ENCODE measurements around the gene DLEC1.

The DLEC1 gene

GRCh38 chr3:38007754-38008090, 31.3 kb upstream of the DLEC1 start:
- 93 to 95% methylated on average over 7 of the region's 7 CpGs for WGBS, 2 experiments
- no peaks in the 10 kb centered on the region for H3K4me1 ChIP-seq (ENCODE audit: control insufficient read depth, insufficient read depth, low read length)
- H3K27ac ChIP-seq (ENCODE audit: insufficient read depth, low read depth, low read length, poor library complexity, severe bottlenecking) = no peak overlapping the region
- no peak overlapping the region for H3K4me3 ChIP-seq (ENCODE audit: insufficient read depth, low read depth, low read length)
- peaks cover 9% of the 10 kb centered on the region for H3K36me3 ChIP-seq (ENCODE audit: control insufficient read depth, insufficient read depth, low read length)
- H3K27me3 ChIP-seq (ENCODE audit: control insufficient read depth, insufficient read depth, low read length, poor library complexity, severe bottlenecking) = no peaks in the 10 kb centered on the region
- no peaks in the 10 kb centered on the region for H3K9me3 ChIP-seq (ENCODE audit: control insufficient read depth, low read length)

DNA sequence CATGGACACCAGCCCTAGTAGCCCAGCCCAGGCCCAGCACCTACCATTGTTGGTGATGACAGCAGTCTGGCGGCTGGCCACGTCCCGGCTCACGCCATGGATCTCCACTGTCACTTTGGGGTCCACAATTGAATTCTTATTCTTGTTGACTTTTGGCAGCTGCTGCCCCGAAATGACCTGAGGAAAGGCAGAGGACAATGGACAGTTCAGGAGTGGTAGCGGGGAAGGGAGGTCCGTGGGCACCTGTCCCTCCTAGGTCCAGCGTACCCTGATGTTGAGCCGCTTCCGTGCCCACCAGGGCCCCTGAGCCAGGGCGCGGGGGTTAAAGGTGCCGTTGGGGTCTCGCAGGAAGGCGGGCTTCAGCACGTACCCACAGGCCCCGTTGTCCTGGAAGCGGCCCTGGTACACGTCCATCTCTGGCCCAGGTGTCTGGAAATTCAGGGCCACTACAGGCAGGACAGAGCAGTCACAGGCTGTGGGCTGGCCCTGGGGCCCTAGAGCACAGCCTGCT, 30.8 kb upstream of the DLEC1 start:
- Histone ChIP-seq H3K4me1 (ENCODE audit: control insufficient read depth, insufficient read depth, low read length) (no peaks in the 10 kb centered on the region), H3K27ac (ENCODE audit: insufficient read depth, low read depth, low read length, poor library complexity, severe bottlenecking) (no peak overlapping the region), H3K36me3 (ENCODE audit: control insufficient read depth, insufficient read depth, low read length) (peaks cover 9% of the 10 kb centered on the region), H3K27me3 (ENCODE audit: control insufficient read depth, insufficient read depth, low read length, poor library complexity, severe bottlenecking) (no peaks in the 10 kb centered on the region), H3K4me3 (ENCODE audit: insufficient read depth, low read depth, low read length) (no peak overlapping the region), H3K9me3 (ENCODE audit: control insufficient read depth, low read length) (no peaks in the 10 kb centered on the region)
- 96 to 97% methylated on average over 19 of the region's 19 CpGs for WGBS, 2 experiments

GRCh38 chr3:38008971-38009580, 29.9 kb upstream of the DLEC1 start:
- no peak overlapping the region for H3K27ac ChIP-seq (ENCODE audit: insufficient read depth, low read depth, low read length, poor library complexity, severe bottlenecking)
- peaks cover 9% of the 10 kb centered on the region for H3K36me3 ChIP-seq (ENCODE audit: control insufficient read depth, insufficient read depth, low read length)
- no peaks in the 10 kb centered on the region for H3K4me1 ChIP-seq (ENCODE audit: control insufficient read depth, insufficient read depth, low read length)
- no peaks in the 10 kb centered on the region for H3K27me3 ChIP-seq (ENCODE audit: control insufficient read depth, insufficient read depth, low read length, poor library complexity, severe bottlenecking)
- H3K9me3 ChIP-seq (ENCODE audit: control insufficient read depth, low read length) = no peaks in the 10 kb centered on the region
- WGBS, 2 experiments = 89 to 93% methylated on average over 16 of the region's 16 CpGs
- H3K4me3 ChIP-seq (ENCODE audit: insufficient read depth, low read depth, low read length) = no peak overlapping the region

DNA sequence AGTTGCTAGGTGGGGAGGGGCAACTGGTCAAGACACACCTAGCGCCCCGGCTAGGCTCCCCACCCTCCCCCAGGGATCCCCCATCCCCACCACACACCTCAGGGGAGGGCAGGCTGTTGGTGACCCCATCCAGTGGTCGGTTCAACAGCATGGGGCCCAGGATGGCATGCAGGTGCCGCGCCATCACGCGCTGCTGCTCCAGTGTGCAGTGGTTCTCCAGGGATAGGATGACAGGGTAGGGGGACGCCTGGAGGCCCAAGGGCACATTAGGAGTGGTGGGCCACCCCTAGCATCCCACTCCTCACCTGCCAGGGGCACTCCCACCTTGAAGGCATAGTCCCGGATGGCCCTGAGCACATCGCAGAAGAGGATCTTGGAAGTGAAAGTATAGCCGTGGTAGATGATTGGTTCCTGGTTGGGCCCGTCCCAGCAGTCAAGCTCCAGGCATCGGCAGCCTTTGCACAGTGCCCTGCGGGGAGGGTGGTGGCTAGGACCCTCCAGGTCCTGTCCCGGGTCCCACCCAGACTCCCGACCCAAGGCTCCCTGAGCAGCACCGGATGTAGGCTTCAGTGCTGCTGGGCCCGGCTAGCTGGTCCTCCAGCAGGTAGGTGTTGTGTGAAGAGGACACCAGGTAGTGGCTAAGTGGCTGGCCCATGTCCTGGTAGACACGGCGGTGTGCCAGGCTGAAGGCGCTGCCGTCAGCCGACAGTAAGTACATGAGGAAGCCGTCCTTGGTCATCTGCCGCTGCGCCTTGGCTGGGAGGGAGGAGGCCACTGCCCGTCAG, 29.0 kb upstream of the DLEC1 start:
- 95 to 96% methylated on average over 27 of the region's 27 CpGs for WGBS, 2 experiments
- Histone ChIP-seq H3K9me3 (ENCODE audit: control insufficient read depth, low read length) (no peaks in the 10 kb centered on the region), H3K36me3 (ENCODE audit: control insufficient read depth, insufficient read depth, low read length) (peaks cover 9% of the 10 kb centered on the region)

GRCh38 chr3:38011111-38011510, 27.9 kb upstream of the DLEC1 start:
- H3K9me3 ChIP-seq (ENCODE audit: control insufficient read depth, low read length) = no peaks in the 10 kb centered on the region
- no peak overlapping the region for H3K27ac ChIP-seq (ENCODE audit: insufficient read depth, low read depth, low read length, poor library complexity, severe bottlenecking)
- peaks cover 20% of the 10 kb centered on the region for H3K36me3 ChIP-seq (ENCODE audit: control insufficient read depth, insufficient read depth, low read length)
- no peaks in the 10 kb centered on the region for H3K4me1 ChIP-seq (ENCODE audit: control insufficient read depth, insufficient read depth, low read length)
- WGBS, 2 experiments = 93 to 94% methylated on average over 21 of the region's 21 CpGs
- no peaks in the 10 kb centered on the region for H3K27me3 ChIP-seq (ENCODE audit: control insufficient read depth, insufficient read depth, low read length, poor library complexity, severe bottlenecking)
- no peak overlapping the region for H3K4me3 ChIP-seq (ENCODE audit: insufficient read depth, low read depth, low read length)

More for the DNA sequence above, 29.0 kb upstream of the DLEC1 start:
- Histone ChIP-seq H3K4me3 (ENCODE audit: insufficient read depth, low read depth, low read length) (no peak overlapping the region), H3K4me1 (ENCODE audit: control insufficient read depth, insufficient read depth, low read length) (no peaks in the 10 kb centered on the region), H3K27ac (ENCODE audit: insufficient read depth, low read depth, low read length, poor library complexity, severe bottlenecking) (no peak overlapping the region), H3K27me3 (ENCODE audit: control insufficient read depth, insufficient read depth, low read length, poor library complexity, severe bottlenecking) (no peaks in the 10 kb centered on the region)

GRCh38 chr3:38015485-38015884, 23.5 kb upstream of the DLEC1 start:
- no peaks in the 10 kb centered on the region for H3K9me3 ChIP-seq (ENCODE audit: control insufficient read depth, low read length)
- WGBS, 2 experiments = 92 to 98% methylated on average over 3 of the region's 3 CpGs
- H3K36me3 ChIP-seq (ENCODE audit: control insufficient read depth, insufficient read depth, low read length) = peaks cover 16% of the 10 kb centered on the region
- H3K4me3 ChIP-seq (ENCODE audit: insufficient read depth, low read depth, low read length) = no peak overlapping the region
- H3K27ac ChIP-seq (ENCODE audit: insufficient read depth, low read depth, low read length, poor library complexity, severe bottlenecking) = no peak overlapping the region
- no peaks in the 10 kb centered on the region for H3K4me1 ChIP-seq (ENCODE audit: control insufficient read depth, insufficient read depth, low read length)
- no peaks in the 10 kb centered on the region for H3K27me3 ChIP-seq (ENCODE audit: control insufficient read depth, insufficient read depth, low read length, poor library complexity, severe bottlenecking)

DNA sequence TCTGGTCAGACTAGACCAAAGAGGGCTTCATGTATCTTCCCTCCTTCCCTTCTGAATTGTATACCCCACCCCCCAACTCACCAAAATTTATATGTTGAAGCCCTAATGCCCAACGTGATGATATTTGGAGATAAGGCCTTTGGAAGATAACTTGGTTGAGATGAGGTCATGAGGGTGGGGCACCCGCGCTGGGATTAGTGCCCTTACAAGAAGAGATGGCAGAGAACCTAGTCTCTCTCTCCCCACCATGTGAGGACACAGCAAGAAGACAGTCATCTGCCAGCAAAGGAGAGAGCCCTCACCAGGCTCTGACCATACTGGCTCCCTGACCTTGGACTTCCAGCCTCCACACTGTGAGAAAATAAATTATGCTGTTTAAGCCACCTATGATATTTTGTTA, 23.0 kb upstream of the DLEC1 start:
- Histone ChIP-seq H3K27me3 (ENCODE audit: control insufficient read depth, insufficient read depth, low read length, poor library complexity, severe bottlenecking) (no peaks in the 10 kb centered on the region), H3K4me3 (ENCODE audit: insufficient read depth, low read depth, low read length) (no peak overlapping the region), H3K9me3 (ENCODE audit: control insufficient read depth, low read length) (no peaks in the 10 kb centered on the region), H3K27ac (ENCODE audit: insufficient read depth, low read depth, low read length, poor library complexity, severe bottlenecking) (no peak overlapping the region), H3K36me3 (ENCODE audit: control insufficient read depth, insufficient read depth, low read length) (peaks cover 16% of the 10 kb centered on the region), H3K4me1 (ENCODE audit: control insufficient read depth, insufficient read depth, low read length) (no peaks in the 10 kb centered on the region)
- 93% methylated on average over 2 to 3 of the region's 3 CpGs for WGBS, 2 experiments

- no peak overlapping the region for H3K4me3 ChIP-seq (ENCODE audit: insufficient read depth, low read depth, low read length)
- H3K27ac ChIP-seq (ENCODE audit: insufficient read depth, low read depth, low read length, poor library complexity, severe bottlenecking) = no peak overlapping the region
- no peaks in the 10 kb centered on the region for H3K9me3 ChIP-seq (ENCODE audit: control insufficient read depth, low read length)
- H3K27me3 ChIP-seq (ENCODE audit: control insufficient read depth, insufficient read depth, low read length, poor library complexity, severe bottlenecking) = no peaks in the 10 kb centered on the region
- H3K4me1 ChIP-seq (ENCODE audit: control insufficient read depth, insufficient read depth, low read length) = no peaks in the 10 kb centered on the region
- 96 to 97% methylated on average over 13 of the region's 13 CpGs for WGBS, 2 experiments
- H3K36me3 ChIP-seq (ENCODE audit: control insufficient read depth, insufficient read depth, low read length) = peaks cover 16% of the 10 kb centered on the region
Observed at GRCh38 chr3:38016410-38016809, 22.6 kb upstream of the DLEC1 start.

- Histone ChIP-seq H3K27me3 (ENCODE audit: control insufficient read depth, insufficient read depth, low read length, poor library complexity, severe bottlenecking) (no peaks in the 10 kb centered on the region), H3K36me3 (ENCODE audit: control insufficient read depth, insufficient read depth, low read length) (peaks cover 16% of the 10 kb centered on the region), H3K4me3 (ENCODE audit: insufficient read depth, low read depth, low read length) (no peak overlapping the region), H3K4me1 (ENCODE audit: control insufficient read depth, insufficient read depth, low read length) (no peaks in the 10 kb centered on the region), H3K9me3 (ENCODE audit: control insufficient read depth, low read length) (no peaks in the 10 kb centered on the region), H3K27ac (ENCODE audit: insufficient read depth, low read depth, low read length, poor library complexity, severe bottlenecking) (no peak overlapping the region)
- WGBS, 2 experiments = 83 to 85% methylated on average over 6 of the region's 6 CpGs
Observed at GRCh38 chr3:38016847-38017444, 22.1 kb upstream of the DLEC1 start.

Data from ectodermal cell (in vitro differentiated cells).